Non-pigmented ciliary epithelial cell (primary cell): ENCODE measurements around the gene CYTH1.
"Not testable (repeated sequence)": the region's sequence is repeated elsewhere in the genome, so short reads cannot be mapped to it uniquely, and the experiment has no call there.

Experiments
- DNase-seq: peaks from one replicate; pipeline ENCODE4 v3.0.0-alpha.2; 2010; ENCODE audit warnings: low read depth

CYTH1 gene

GRCh38 chr17:78687944-78688343 lies 94.1 kb downstream of the CYTH1 start:
- no peak for DNase-seq

- no peak for DNase-seq
Measured at GRCh38 chr17:78687125-78687524, 94.9 kb downstream of the CYTH1 start.

DNA sequence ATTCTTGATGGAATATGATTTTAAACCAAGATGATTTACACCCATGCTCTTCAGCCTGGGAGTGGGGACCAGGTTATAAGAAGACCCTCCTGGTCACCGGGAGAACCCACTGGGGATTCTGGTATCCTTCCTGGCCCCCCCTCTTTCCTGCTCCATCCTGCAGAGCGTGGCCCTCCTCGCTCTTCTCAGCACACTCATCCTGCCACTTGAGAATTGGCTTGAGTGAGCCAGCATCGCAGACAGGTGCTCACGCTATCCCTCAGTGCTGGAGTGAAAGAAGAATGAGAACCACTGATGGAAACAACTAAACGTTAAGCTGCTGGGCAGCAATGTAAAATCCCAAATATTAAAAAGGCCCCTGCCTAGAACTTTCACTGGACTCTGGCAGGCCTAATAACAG lies 98.0 kb downstream of the CYTH1 start:
- DNase-seq, result no peak

- no peak for DNase-seq
Measured at GRCh38 chr17:78683408-78683961, 98.6 kb downstream of the CYTH1 start.

DNA sequence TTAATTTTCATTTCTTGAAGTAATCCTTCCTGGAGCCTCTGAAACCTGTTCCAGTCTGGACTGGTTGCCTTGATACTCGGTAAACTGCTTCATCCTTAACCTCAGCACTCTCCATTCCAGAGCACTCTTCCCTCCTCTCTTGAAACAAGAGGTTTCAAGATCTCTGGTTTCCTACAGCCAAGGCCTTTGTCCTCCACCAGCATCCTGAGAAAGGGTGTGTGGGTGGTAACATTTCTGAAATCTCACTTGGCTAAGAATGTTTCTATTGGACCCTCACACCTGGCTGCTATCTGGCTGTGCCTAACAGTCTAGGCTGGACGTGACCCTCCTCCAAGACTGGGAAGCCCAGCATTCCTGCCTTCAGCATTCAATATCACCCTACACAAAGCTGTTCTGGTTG lies 99.7 kb downstream of the CYTH1 start:
- DNase-seq, result no peak

- DNase-seq, result no peak
Measured at GRCh38 chr17:78680436-78680835, 101.6 kb downstream of the CYTH1 start.

GRCh38 chr17:78679495-78680395 lies 102.3 kb downstream of the CYTH1 start:
- DNase-seq, result no peak

DNA sequence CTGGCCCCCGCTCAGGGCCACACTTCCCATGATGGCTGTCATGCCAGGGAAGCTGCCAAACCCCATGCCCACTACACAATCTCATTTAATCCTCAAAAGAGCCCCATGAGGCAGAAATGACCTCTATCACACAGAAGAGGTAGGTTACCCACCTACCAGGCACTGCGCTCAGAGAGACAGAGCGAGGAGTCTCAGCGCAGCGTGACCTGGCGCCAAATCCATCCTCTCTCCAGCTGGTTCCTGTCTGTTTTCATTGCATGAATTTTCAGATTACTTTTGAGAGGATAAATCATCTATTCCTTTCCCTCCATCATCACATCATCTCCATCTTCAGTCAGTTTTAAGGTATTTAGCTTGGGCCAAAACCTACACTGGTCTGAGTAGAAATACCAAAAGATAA lies 103.4 kb downstream of the CYTH1 start:
- no peak for DNase-seq

DNA sequence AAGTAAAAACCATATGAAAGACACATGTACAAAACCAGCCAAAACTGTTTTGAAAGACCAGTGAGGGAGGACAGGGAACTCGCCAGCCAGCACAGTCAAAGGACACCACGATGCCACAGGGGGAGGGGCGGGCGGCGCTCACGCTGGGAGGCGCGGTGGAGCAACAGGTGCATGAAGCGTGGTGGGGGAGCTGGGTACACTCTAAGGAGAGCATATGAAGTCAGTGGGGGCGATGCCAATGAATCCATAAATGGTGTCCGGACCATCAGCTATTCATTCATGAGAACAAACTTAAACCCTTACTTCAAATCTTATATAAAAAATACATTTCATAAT lies 103.9 kb downstream of the CYTH1 start:
- no peak for DNase-seq

DNA sequence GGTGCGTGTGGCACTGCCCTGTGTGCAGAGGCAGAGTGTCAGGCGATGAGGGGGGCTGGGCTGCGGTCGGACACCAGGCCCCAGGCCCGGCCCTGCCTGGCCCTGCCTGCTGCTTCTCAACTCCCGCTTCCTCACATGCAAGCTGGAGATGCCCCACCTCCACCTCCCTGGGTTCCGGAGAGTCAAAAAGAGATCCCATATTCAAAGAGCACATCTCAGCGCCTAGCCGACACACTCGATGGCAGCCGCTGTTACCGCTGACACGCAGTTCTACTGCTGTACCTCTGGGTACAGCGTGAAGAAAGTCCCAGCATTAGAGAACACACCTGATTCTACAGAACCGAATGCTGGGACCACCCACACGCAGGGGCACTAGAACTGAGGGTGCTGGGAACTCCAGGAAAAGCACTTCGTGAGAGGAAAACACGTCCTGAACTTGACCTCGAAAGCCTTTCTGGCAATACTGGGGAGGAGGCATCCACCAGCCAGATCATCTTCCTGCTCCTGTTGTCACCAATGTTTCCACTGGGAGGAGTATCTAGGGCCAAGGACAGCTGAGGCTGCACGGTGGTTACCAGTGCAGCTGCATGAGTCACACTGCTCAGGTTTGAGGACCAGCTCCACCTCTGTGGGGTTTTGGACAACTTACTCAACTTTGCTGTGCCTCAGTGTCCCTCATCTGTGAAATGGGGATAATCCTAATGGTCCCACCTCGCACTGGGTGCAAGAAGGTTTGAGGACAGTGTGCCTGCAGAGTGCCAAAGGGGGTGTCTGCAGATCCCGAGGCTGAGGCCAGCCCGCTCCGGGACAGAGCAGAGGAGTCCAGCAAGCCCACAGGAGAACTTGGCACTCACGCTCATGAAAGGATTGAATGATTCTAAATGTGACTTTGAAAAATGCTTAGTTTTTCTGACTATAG lies 104.5 kb downstream of the CYTH1 start:
- no peak for DNase-seq

DNA sequence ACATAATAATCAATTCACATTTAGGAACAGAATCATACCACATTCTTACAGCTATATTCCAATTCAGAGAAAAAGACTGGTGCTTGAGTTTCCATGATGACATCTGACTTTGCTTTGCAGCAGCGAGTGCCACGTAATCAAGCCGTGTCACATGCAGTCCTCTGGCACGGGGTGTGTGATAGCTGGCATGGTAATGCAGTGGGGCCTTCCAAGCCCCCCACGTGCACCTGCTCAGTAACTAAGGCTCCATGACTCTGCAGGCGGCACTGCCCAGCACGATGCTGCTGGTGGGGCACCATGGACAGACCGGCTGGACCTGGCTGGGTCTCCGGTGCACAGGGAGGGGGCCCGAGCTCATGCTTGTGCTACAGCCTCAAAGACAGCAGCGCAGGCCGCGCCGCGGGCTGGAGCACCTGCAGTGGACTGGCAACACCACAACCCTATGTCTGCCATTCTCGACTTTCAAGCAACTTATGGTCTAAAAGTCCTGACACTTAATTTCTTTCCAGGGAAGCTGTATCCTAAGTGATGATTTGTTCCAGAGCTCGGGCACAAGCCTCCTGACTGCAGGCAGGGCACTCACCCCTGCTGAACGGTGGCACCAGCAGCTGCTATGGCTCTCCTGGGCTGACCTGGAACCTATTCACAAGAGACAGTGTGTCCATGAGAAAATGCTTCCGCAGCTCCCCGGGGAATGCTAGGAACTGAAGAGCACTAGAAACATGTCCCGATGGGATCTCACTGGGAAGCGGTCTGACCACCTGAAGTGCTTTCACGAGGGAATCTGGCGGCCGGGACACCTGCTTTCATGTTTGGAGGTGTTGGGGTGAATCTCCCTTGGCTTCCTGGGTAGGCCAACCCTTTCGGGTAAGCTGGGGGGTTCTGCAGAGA lies 105.4 kb downstream of the CYTH1 start:
- DNase-seq, result no peak

DNA sequence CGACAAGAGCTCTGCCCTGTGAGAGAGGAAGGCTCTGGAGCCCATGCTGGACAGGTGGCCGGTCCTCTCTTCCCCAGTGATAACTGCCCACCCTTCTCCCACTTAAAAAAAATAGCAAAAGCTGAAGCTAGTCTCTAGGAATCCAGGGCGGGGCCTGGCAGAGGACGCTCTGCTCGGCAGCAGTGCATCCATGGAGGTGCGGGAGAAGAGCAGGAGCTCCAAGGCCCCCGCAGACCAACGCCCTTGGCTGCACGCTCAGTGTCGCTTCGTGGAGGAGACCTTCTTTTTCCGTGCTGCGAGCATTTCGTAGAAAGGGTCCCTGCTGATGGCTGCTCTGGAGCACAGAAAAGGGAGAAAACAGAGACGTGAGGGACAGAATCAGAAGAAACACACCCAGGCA lies 106.2 kb downstream of the CYTH1 start:
- no peak for DNase-seq

GRCh38 chr17:78675316-78675616 lies 106.8 kb downstream of the CYTH1 start:
- no peak for DNase-seq

GRCh38 chr17:78674595-78675315 lies 107.3 kb downstream of the CYTH1 start:
- no peak for DNase-seq

GRCh38 chr17:78674156-78674555 lies 107.9 kb downstream of the CYTH1 start:
- no peak for DNase-seq

GRCh38 chr17:78673395-78673794 lies 108.7 kb downstream of the CYTH1 start:
- no peak for DNase-seq

DNA sequence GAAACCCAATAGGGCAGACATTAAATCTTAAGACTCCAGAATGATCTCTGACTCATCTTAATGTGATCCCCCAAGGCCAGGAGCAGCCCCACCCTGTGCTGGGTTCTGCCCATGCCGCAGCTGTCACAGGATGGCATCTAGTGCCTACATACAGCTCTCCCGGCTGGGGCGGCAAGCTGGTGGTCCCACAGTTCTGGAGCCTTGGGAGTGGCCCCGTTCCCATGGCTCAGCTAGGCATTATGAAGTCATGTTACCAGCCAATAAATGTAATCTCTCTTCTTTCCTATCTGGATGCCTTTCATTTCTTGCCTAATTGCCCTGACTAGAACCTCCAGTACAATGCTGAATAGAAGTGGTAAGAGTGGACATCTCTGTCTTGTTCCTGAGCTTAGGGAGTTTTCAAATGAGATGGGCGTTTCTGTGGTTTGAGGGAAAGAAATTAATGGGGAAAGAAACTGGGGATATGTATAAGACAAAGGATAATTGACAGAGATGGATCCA lies 109.2 kb downstream of the CYTH1 start:
- no peak for DNase-seq

DNA sequence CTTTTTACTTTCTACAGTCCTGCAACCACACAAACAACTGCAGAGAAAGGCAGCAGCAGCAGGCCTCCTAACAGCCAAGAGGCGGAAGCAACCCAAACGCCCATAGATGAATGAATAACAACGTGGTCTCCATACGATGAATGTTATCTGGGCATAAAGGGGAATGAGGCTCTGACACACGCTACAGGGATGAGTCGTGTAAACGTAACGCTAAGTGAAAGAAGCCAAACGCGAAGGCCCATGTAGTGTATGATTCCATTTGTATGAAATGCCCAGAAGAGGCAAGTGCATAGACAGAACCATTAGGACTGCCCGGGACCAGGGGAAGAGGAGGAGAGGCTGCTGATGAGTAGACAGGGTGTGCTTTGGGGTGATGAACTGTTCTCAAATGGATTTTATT lies 110.1 kb downstream of the CYTH1 start:
- no peak for DNase-seq

GRCh38 chr17:78671726-78672001 lies 110.4 kb downstream of the CYTH1 start:
- not testable (repeated sequence) for DNase-seq

- no peak for DNase-seq
Measured at GRCh38 chr17:78670850-78671725, 111.0 kb downstream of the CYTH1 start.
